WTC11 (cell line): ENCODE measurements around the gene C3. TPM values are rescaled to one million over a fixed set of nuclear protein-coding genes. Genes with fewer than 3 reads are reported as not detected.

Experiments used
- ATAC-seq: fragments of 200-7000 bp; cut with Tn5 transposase; 2 replicates; pipeline ENCODE4 v1.10.0; 2021; ENCODE audit warnings: mild to moderate bottlenecking, moderate library complexity
- CTCF ChIA-PET: fragments of 300-600 bp; sonication (Branson Sonifier 250); formaldehyde crosslinking; loops from one replicate; lab custom pipeline; 2021; ENCODE audit warnings: antibody characterized with exemption; lab: Charles Lee
- POLR2A ChIA-PET: fragments of 350-600 bp; sonication (Branson Sonifier 250); formaldehyde crosslinking; loops from one replicate; lab custom pipeline; 2021; ENCODE audit warnings: antibody characterized with exemption; lab: Charles Lee
- DNase-seq: peaks from one replicate; pipeline ENCODE4 v3.0.0; 2021; ENCODE audit warnings: low spot score
- H3K27ac Mint-ChIP-seq: 2 replicates; pipeline ENCODE4 v1.8.0; 2021; ENCODE audit warnings: mixed read lengths
- H3K27me3 Mint-ChIP-seq: 2 replicates; pipeline ENCODE4 v1.8.0; 2021; ENCODE audit warnings: low read depth, mild to moderate bottlenecking, moderate library complexity, mixed read lengths
- H3K36me3 Mint-ChIP-seq: 2 replicates; pipeline ENCODE4 v1.8.0; 2021; ENCODE audit warnings: mixed read lengths
- H3K4me1 Mint-ChIP-seq: 2 replicates; pipeline ENCODE4 v1.8.0; 2022; ENCODE audit warnings: mixed read lengths
- H3K4me3 Mint-ChIP-seq: 2 replicates; pipeline ENCODE4 v1.8.0; 2021; ENCODE audit warnings: mild to moderate bottlenecking, moderate library complexity, mixed read lengths
- H3K9me3 Mint-ChIP-seq: 2 replicates; pipeline ENCODE4 v1.8.0; 2021; ENCODE audit warnings: mixed read lengths
- GABPB1 ChIP-seq: sonication (generic); formaldehyde crosslinking; IDR thresholded peaks from 2 replicates; pipeline ENCODE4 v1.8.1; 2023; ENCODE audit warnings: mild to moderate bottlenecking, missing genetic modification reagents
- GRHL2 ChIP-seq: fragments of 250-450 bp; sonication (Bioruptor Pico); IDR thresholded peaks from 2 replicates; pipeline ENCODE4 v1.8.0; 2022; ENCODE audit warnings: mild to moderate bottlenecking, moderate library complexity; ENCODE audit not compliant: insufficient replicate concordance, severe bottlenecking
- SMAD3 ChIP-seq: sonication (generic); formaldehyde crosslinking; IDR thresholded peaks from 2 replicates; pipeline ENCODE4 v1.8.0; 2022; ENCODE audit warnings: missing genetic modification reagents, mild to moderate bottlenecking, borderline replicate concordance
- TEAD1 ChIP-seq: sonication (generic); formaldehyde crosslinking; IDR thresholded peaks from 2 replicates; pipeline ENCODE4 v1.8.0; 2022; ENCODE audit warnings: mild to moderate bottlenecking, missing genetic modification reagents
- ZNF396 ChIP-seq: fragments of 250-450 bp; sonication (Bioruptor Pico); IDR thresholded peaks from 2 replicates; pipeline ENCODE4 v1.8.0; 2021; ENCODE audit warnings: mild to moderate bottlenecking, moderate library complexity, borderline replicate concordance
- ZNF671 ChIP-seq: fragments of 250-450 bp; sonication (Bioruptor Pico); IDR thresholded peaks from 2 replicates; pipeline ENCODE4 v1.8.0; 2021; ENCODE audit warnings: mild to moderate bottlenecking
- total RNA-seq: library from RNA; stranded (reverse); gene quantifications from 3 replicates; pipeline ENCODE4 v1.2.3, GENCODE V29; 2021
- TF ChIP-seq, protein P1 (sequence below): sonication (generic); formaldehyde crosslinking; IDR thresholded peaks from 2 replicates; pipeline ENCODE4 v1.8.0; 2023; ENCODE audit warnings: missing genetic modification reagents, mild to moderate bottlenecking, borderline replicate concordance
- TF ChIP-seq, protein P2 (sequence below): sonication (generic); formaldehyde crosslinking; IDR thresholded peaks from 2 replicates; pipeline ENCODE4 v1.8.0; 2023; ENCODE audit warnings: mild to moderate bottlenecking, missing genetic modification reagents
- TF ChIP-seq, protein P3 (sequence below): sonication (generic); formaldehyde crosslinking; IDR thresholded peaks from 2 replicates; pipeline ENCODE4 v1.8.1; 2023; ENCODE audit warnings: mild to moderate bottlenecking, missing genetic modification reagents, borderline replicate concordance
- TF ChIP-seq, protein P4 (sequence below): sonication (generic); formaldehyde crosslinking; conservative IDR thresholded peaks from 2 replicates; pipeline ENCODE4 v1.8.1; 2023; ENCODE audit warnings: mild to moderate bottlenecking, low read depth, missing genetic modification reagents, moderate library complexity
- TF ChIP-seq, protein P5 (sequence below): fragments of 250-450 bp; sonication (Bioruptor Pico); IDR thresholded peaks from 2 replicates; pipeline ENCODE4 v2.1.2; 2022; ENCODE audit warnings: mild to moderate bottlenecking, moderate library complexity

C3 gene
- total RNA-seq, 1 experiment from 2014 or later = 7.0 TPM

DNA sequence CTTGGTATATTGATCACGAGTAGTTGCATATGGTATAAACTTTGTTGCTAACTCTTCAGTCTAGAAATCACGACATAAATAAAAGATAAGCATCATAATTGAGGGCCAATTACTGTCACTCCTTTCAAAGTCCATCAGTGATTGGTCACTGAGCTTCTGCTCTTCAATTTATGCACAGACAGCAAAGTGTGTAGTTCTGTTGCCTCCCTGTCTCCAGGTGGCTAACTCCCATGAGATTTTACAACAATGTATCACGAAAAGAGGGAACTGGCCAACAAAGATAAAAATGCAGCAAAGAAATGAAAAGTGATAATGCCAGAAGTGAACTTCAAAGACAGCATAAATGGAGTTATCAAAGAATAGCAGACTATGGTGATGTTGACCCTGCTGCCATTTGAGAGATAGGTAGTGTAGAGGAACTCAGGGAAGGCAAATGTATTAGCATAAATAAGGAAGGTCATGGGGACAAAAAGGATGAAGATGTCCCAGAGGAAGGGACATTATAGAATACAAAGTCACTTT is 37.8 kb downstream of the C3 start (continued):
- TF ChIP-seq, protein P1, sequence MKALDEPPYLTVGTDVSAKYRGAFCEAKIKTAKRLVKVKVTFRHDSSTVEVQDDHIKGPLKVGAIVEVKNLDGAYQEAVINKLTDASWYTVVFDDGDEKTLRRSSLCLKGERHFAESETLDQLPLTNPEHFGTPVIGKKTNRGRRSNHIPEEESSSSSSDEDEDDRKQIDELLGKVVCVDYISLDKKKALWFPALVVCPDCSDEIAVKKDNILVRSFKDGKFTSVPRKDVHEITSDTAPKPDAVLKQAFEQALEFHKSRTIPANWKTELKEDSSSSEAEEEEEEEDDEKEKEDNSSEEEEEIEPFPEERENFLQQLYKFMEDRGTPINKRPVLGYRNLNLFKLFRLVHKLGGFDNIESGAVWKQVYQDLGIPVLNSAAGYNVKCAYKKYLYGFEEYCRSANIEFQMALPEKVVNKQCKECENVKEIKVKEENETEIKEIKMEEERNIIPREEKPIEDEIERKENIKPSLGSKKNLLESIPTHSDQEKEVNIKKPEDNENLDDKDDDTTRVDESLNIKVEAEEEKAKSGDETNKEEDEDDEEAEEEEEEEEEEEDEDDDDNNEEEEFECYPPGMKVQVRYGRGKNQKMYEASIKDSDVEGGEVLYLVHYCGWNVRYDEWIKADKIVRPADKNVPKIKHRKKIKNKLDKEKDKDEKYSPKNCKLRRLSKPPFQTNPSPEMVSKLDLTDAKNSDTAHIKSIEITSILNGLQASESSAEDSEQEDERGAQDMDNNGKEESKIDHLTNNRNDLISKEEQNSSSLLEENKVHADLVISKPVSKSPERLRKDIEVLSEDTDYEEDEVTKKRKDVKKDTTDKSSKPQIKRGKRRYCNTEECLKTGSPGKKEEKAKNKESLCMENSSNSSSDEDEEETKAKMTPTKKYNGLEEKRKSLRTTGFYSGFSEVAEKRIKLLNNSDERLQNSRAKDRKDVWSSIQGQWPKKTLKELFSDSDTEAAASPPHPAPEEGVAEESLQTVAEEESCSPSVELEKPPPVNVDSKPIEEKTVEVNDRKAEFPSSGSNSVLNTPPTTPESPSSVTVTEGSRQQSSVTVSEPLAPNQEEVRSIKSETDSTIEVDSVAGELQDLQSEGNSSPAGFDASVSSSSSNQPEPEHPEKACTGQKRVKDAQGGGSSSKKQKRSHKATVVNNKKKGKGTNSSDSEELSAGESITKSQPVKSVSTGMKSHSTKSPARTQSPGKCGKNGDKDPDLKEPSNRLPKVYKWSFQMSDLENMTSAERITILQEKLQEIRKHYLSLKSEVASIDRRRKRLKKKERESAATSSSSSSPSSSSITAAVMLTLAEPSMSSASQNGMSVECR (CRISPR knock-in tag) = no peak
- TF ChIP-seq GRHL2 (CRISPR knock-in tag) (no peak), ZNF396 (no peak)

DNA sequence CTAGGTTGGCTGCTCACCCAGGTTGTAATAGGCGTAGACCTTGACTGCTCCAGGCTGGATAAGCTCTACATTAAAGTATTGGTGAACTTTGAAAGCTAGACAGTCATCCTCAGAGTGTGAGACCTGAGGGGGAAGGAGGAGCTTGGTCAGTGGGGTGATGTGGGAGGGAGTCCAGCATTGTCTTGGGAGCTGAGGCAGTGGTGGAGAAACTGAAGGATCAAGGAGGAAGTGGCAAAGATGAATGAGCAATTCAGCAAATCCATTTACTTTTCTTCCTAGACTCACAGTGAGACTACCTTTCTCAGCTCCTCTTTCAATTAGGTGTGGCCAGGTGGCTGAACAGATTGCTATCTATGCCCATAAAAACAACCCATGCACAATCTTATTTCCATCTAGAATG is 40.3 kb downstream of the C3 start:
- no peak overlapping the region for H3K27ac Mint-ChIP-seq
- ChIA-PET CTCF (no interaction called here), POLR2A (no interaction called here)
- ATAC-seq (no peak), DNase-seq (no peak)
- peaks cover 25% of the 10 kb centered on the region for H3K27me3 Mint-ChIP-seq
- peaks cover 11% of the 10 kb centered on the region for H3K36me3 Mint-ChIP-seq
- H3K9me3 Mint-ChIP-seq = peaks cover 45% of the 10 kb centered on the region
- H3K4me3 Mint-ChIP-seq = no peak overlapping the region
- TF ChIP-seq, protein P2, sequence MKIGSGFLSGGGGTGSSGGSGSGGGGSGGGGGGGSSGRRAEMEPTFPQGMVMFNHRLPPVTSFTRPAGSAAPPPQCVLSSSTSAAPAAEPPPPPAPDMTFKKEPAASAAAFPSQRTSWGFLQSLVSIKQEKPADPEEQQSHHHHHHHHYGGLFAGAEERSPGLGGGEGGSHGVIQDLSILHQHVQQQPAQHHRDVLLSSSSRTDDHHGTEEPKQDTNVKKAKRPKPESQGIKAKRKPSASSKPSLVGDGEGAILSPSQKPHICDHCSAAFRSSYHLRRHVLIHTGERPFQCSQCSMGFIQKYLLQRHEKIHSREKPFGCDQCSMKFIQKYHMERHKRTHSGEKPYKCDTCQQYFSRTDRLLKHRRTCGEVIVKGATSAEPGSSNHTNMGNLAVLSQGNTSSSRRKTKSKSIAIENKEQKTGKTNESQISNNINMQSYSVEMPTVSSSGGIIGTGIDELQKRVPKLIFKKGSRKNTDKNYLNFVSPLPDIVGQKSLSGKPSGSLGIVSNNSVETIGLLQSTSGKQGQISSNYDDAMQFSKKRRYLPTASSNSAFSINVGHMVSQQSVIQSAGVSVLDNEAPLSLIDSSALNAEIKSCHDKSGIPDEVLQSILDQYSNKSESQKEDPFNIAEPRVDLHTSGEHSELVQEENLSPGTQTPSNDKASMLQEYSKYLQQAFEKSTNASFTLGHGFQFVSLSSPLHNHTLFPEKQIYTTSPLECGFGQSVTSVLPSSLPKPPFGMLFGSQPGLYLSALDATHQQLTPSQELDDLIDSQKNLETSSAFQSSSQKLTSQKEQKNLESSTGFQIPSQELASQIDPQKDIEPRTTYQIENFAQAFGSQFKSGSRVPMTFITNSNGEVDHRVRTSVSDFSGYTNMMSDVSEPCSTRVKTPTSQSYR (CRISPR knock-in tag) = no peak
- TF ChIP-seq, protein P3, sequence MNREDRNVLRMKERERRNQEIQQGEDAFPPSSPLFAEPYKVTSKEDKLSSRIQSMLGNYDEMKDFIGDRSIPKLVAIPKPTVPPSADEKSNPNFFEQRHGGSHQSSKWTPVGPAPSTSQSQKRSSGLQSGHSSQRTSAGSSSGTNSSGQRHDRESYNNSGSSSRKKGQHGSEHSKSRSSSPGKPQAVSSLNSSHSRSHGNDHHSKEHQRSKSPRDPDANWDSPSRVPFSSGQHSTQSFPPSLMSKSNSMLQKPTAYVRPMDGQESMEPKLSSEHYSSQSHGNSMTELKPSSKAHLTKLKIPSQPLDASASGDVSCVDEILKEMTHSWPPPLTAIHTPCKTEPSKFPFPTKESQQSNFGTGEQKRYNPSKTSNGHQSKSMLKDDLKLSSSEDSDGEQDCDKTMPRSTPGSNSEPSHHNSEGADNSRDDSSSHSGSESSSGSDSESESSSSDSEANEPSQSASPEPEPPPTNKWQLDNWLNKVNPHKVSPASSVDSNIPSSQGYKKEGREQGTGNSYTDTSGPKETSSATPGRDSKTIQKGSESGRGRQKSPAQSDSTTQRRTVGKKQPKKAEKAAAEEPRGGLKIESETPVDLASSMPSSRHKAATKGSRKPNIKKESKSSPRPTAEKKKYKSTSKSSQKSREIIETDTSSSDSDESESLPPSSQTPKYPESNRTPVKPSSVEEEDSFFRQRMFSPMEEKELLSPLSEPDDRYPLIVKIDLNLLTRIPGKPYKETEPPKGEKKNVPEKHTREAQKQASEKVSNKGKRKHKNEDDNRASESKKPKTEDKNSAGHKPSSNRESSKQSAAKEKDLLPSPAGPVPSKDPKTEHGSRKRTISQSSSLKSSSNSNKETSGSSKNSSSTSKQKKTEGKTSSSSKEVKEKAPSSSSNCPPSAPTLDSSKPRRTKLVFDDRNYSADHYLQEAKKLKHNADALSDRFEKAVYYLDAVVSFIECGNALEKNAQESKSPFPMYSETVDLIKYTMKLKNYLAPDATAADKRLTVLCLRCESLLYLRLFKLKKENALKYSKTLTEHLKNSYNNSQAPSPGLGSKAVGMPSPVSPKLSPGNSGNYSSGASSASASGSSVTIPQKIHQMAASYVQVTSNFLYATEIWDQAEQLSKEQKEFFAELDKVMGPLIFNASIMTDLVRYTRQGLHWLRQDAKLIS = no peak
- TF ChIP-seq GABPB1 (no peak), ZNF671 (no peak), TEAD1 (CRISPR knock-in tag) (no peak), SMAD3 (CRISPR knock-in tag) (no peak)
- TF ChIP-seq, protein P4, sequence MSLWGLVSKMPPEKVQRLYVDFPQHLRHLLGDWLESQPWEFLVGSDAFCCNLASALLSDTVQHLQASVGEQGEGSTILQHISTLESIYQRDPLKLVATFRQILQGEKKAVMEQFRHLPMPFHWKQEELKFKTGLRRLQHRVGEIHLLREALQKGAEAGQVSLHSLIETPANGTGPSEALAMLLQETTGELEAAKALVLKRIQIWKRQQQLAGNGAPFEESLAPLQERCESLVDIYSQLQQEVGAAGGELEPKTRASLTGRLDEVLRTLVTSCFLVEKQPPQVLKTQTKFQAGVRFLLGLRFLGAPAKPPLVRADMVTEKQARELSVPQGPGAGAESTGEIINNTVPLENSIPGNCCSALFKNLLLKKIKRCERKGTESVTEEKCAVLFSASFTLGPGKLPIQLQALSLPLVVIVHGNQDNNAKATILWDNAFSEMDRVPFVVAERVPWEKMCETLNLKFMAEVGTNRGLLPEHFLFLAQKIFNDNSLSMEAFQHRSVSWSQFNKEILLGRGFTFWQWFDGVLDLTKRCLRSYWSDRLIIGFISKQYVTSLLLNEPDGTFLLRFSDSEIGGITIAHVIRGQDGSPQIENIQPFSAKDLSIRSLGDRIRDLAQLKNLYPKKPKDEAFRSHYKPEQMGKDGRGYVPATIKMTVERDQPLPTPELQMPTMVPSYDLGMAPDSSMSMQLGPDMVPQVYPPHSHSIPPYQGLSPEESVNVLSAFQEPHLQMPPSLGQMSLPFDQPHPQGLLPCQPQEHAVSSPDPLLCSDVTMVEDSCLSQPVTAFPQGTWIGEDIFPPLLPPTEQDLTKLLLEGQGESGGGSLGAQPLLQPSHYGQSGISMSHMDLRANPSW (CRISPR knock-in tag) = no peak
- TF ChIP-seq, protein P5, sequence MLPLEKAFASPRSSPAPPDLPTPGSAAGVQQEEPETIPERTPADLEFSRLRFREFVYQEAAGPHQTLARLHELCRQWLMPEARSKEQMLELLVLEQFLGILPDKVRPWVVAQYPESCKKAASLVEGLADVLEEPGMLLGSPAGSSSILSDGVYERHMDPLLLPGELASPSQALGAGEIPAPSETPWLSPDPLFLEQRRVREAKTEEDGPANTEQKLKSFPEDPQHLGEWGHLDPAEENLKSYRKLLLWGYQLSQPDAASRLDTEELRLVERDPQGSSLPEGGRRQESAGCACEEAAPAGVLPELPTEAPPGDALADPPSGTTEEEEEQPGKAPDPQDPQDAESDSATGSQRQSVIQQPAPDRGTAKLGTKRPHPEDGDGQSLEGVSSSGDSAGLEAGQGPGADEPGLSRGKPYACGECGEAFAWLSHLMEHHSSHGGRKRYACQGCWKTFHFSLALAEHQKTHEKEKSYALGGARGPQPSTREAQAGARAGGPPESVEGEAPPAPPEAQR (CRISPR knock-in tag) = no peak
- peaks cover 15% of the 10 kb centered on the region for H3K4me1 Mint-ChIP-seq
